PFSK-1 (cell line): ENCODE data around the gene SAPCD1.

Source experiments
- FOXP2 ChIP-seq: optimal IDR thresholded peaks from 2 replicates; pipeline ENCODE3; 2011; ENCODE audit warnings: borderline replicate concordance, control low read depth, inconsistent platforms; ENCODE audit not compliant: insufficient read depth; ENCODE audit errors: extremely low read length, extremely low read depth
- POLR2AphosphoS5 ChIP-seq: IDR thresholded peaks from 2 replicates; pipeline ENCODE4 v1.6.1; 2012; ENCODE audit warnings: low read depth, mild to moderate bottlenecking, control low read depth, low read length, moderate library complexity
- SIN3A ChIP-seq: IDR thresholded peaks from 2 replicates; pipeline ENCODE4 v1.6.1; 2012; ENCODE audit warnings: mild to moderate bottlenecking, low read length, moderate library complexity, borderline replicate concordance; ENCODE audit not compliant: insufficient read depth
- TAF1 ChIP-seq: IDR thresholded peaks from 2 replicates; pipeline ENCODE4 v1.6.1; 2012; ENCODE audit warnings: low read length, control low read depth, borderline replicate concordance; ENCODE audit not compliant: insufficient read depth

DNA sequence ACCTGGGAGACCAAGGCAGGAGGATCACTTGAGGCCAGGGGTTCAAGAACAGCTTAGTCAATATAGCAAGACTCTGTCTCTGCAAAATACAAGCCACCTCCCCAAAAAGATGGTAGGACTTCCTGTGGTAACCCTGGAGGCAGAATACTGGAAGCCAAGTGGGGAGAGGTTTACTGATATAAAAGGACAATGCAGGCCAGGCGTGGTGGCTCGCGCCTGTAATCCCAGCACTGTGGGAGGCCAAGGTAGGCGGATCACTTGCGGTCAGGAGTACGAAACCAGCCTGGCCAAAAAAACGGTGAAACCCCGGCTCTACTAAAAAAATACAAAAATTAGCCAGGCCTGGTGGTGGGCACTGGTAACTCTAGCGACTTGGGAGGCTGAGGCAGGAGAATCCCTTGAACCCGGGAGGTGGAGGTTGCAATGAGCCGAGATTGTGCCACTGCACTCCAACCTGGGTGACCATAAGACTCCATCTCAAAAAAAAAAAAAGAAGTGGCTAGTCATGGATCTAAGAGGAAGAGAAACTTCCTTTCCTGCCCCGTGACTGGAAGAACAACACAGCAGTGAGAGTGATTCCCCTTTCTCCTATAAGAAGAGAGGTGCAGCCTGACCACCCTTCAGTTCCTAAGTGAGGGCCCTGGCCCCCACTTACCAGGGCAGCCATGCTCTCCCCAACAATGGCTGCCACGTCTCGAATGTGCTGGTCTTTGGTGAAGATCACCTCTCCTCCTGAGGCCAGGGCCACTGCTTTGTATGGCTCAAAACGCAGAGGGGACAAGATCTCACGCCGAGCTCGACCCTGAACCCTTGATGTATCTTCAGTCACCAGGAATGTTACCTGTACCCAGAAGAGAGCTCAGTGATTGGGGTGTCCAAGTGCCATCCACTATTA lies 6.2 kb downstream of the SAPCD1 start:
- TF ChIP-seq POLR2AphosphoS5: no peak
- no peak for TF ChIP-seq TAF1
- TF ChIP-seq SIN3A: no peak
- no peak for TF ChIP-seq FOXP2
